ENCODE results near the gene DAAM1. TPM values are rescaled to one million over a fixed set of nuclear protein-coding genes. Genes with fewer than 3 reads are reported as not detected.

Gene DAAM1
- total RNA-seq, 1 donor from 2014 or later, result 42.0 TPM

GRCh38 chr14:59271256-59271655 is 82.8 kb downstream of the DAAM1 start:
- Histone ChIP-seq H3K27me3 (no peaks in the 10 kb centered on the region), H3K27ac (no peak overlapping the region), H3K36me3 (peaks cover 0 to 9% of the 10 kb centered on the region in 2 donors), H3K4me1 (peaks cover 20% of the 10 kb centered on the region), H3K4me3 (no peak overlapping the region), H3K9me3 (no peaks in the 10 kb centered on the region)
- no peak for DNase-seq (ENCODE audit: extremely low spot score in 2 of 2)
- intact Hi-C loops (cut with DNase I), result no loop called here
- TF ChIP-seq POLR2AphosphoS5 (IDR thresholded peaks at IDR 0.05; ENCODE audit: insufficient read depth in 1 of 2, low read depth in 1 of 2) (no peak), POLR2A (IDR thresholded peaks at IDR 0.05) (no peak)
- TF ChIP-seq, protein P1, sequence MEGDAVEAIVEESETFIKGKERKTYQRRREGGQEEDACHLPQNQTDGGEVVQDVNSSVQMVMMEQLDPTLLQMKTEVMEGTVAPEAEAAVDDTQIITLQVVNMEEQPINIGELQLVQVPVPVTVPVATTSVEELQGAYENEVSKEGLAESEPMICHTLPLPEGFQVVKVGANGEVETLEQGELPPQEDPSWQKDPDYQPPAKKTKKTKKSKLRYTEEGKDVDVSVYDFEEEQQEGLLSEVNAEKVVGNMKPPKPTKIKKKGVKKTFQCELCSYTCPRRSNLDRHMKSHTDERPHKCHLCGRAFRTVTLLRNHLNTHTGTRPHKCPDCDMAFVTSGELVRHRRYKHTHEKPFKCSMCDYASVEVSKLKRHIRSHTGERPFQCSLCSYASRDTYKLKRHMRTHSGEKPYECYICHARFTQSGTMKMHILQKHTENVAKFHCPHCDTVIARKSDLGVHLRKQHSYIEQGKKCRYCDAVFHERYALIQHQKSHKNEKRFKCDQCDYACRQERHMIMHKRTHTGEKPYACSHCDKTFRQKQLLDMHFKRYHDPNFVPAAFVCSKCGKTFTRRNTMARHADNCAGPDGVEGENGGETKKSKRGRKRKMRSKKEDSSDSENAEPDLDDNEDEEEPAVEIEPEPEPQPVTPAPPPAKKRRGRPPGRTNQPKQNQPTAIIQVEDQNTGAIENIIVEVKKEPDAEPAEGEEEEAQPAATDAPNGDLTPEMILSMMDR (IDR thresholded peaks at IDR 0.05), result no peak

- no peaks in the 10 kb centered on the region for H3K27me3 ChIP-seq
- intact Hi-C loops (cut with DNase I), result no loop called here
- no peak overlapping the region for H3K4me3 ChIP-seq
- peaks cover 20% of the 10 kb centered on the region for H3K4me1 ChIP-seq
- no peak for TF ChIP-seq POLR2A (IDR thresholded peaks at IDR 0.05)
- TF ChIP-seq POLR2AphosphoS5 (IDR thresholded peaks at IDR 0.05; ENCODE audit: insufficient read depth in 1 of 2, low read depth in 1 of 2), result no peak
- TF ChIP-seq, protein P1 (IDR thresholded peaks at IDR 0.05), result no peak
- H3K36me3 ChIP-seq, result peaks cover 0 to 4% of the 10 kb centered on the region in 2 donors
- no peak for DNase-seq (ENCODE audit: extremely low spot score in 2 of 2)
- no peaks in the 10 kb centered on the region for H3K9me3 ChIP-seq
- H3K27ac ChIP-seq, result no peak overlapping the region
Measured at GRCh38 chr14:59271734-59272133, 83.3 kb downstream of the DAAM1 start.

DNA sequence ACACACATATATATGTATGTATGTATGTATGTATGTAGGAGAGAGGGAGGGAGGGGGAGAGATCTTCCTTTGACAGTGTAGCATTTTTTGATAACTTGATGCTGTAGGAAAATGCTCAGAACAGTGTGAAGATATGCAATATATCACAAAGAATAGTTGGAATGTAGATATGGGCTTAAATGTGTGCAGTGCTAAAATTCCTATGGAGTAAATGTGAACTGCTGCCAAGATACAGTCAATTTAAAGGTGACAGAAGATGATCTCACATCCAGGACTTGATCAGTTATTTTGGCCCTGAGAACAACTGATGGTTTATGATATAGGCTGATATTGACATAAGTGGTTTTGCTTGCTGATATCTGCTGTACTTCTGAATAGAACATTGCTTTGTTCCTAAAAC is 84.2 kb downstream of the DAAM1 start:
- Histone ChIP-seq H3K27ac (no peak overlapping the region), H3K4me3 (no peak overlapping the region), H3K27me3 (no peaks in the 10 kb centered on the region), H3K36me3 (no peaks in the 10 kb centered on the region), H3K9me3 (no peaks in the 10 kb centered on the region), H3K4me1 (peaks cover 20% of the 10 kb centered on the region)
- no peak for TF ChIP-seq POLR2A (IDR thresholded peaks at IDR 0.05)
- no peak for TF ChIP-seq POLR2AphosphoS5 (IDR thresholded peaks at IDR 0.05; ENCODE audit: insufficient read depth in 1 of 2, low read depth in 1 of 2)
- TF ChIP-seq, protein P1 (IDR thresholded peaks at IDR 0.05), result no peak
- intact Hi-C loops (cut with DNase I), result no loop called here
- DNase-seq (ENCODE audit: extremely low spot score in 2 of 2), result no peak

DNA sequence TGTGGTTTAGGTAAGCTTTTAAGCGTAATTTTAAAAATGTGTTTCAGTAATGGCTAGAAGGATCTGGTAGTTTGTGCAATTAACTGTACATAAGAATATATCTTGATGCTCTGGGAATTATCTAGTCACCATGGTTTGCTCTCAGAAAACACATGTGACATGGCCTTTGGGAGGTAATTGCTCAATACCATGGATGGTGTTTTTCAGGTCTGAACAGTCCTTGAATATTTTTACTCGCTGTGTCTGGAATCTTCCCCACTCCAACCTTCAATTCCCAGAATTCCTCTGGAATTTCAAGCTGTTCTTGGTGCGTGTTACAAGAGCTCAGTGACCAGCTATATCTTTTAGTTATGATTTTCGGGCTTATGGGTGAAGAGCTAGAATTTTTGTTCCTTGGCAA is 85.3 kb downstream of the DAAM1 start:
- no peaks in the 10 kb centered on the region for H3K9me3 ChIP-seq
- intact Hi-C loops (cut with DNase I), result no loop called here
- no peak for DNase-seq (ENCODE audit: extremely low spot score in 2 of 2)
- H3K4me3 ChIP-seq, result no peak overlapping the region
- H3K36me3 ChIP-seq, result no peaks in the 10 kb centered on the region
- H3K4me1 ChIP-seq, result peaks cover 20% of the 10 kb centered on the region
- no peaks in the 10 kb centered on the region for H3K27me3 ChIP-seq
- no peak overlapping the region for H3K27ac ChIP-seq
- peak in 1 of 2 donors; percentile 26 for TF ChIP-seq POLR2AphosphoS5 (IDR thresholded peaks at IDR 0.05; ENCODE audit: insufficient read depth in 1 of 2, low read depth in 1 of 2)
- TF ChIP-seq, protein P1 (IDR thresholded peaks at IDR 0.05), result no peak

DNA sequence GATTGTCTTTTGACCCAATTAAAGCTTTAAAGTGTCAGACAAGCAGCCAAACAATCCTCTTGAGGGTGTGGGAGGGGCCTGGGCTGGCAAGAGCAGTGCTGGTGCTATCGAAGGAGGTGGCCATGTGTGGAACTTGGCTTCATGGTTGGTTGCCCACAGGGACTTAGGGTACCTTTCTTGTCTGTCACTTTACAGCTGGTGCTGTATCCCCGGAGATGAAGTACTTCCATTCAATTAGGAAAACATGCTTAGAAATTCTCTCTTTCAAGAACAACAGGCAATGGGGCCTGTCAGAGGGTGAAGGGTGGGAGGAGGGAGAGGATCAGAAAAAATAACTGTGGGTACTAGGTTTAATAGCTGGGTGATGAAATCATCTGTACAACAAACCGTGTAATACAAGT is 86.5 kb downstream of the DAAM1 start:
- H3K9me3 ChIP-seq, result no peaks in the 10 kb centered on the region
- H3K4me3 ChIP-seq, result no peak overlapping the region
- H3K36me3 ChIP-seq, result no peaks in the 10 kb centered on the region
- H3K4me1 ChIP-seq, result peaks cover 20% of the 10 kb centered on the region
- intact Hi-C loops (cut with DNase I), result no loop called here
- H3K27ac ChIP-seq, result peak overlapping the region; percentile 34
- DNase-seq (ENCODE audit: extremely low spot score in 2 of 2), result no peak
- H3K27me3 ChIP-seq, result no peaks in the 10 kb centered on the region
- no peak for TF ChIP-seq POLR2A (IDR thresholded peaks at IDR 0.05)
- no peak for TF ChIP-seq POLR2AphosphoS5 (IDR thresholded peaks at IDR 0.05; ENCODE audit: insufficient read depth in 1 of 2, low read depth in 1 of 2)
- TF ChIP-seq, protein P1 (IDR thresholded peaks at IDR 0.05), result no peak
